GM12878 (cell line): ENCODE results near the gene HOXD11. TPM values are rescaled to one million over a fixed set of nuclear protein-coding genes. Genes with fewer than 3 reads are reported as not detected.

Experiments used
- ATAC-seq: fragments of 200-7000 bp; cut with Tn5 transposase; 3 replicates; pipeline ENCODE4 v1.9.1; 2020; ENCODE audit warnings: mild to moderate bottlenecking, moderate library complexity
- BruUV-seq: library from RNA; stranded (reverse); fragments of 400-500 nt; replicated peaks from 2 replicates; lab custom pipeline; 2021; lab: Mats Ljungman, UMichigan
- CTCF ChIA-PET: fragments of 300-600 bp; sonication (Branson Sonifier 250); formaldehyde crosslinking; extraction: SDS; loops from one replicate; lab custom pipeline; 2021; ENCODE audit warnings: inconsistent platforms; lab: Yijun Ruan, JAX
- POLR2A ChIA-PET: fragments of 350-600 bp; formaldehyde crosslinking; extraction: SDS; loops from one replicate; lab custom pipeline; 2021; ENCODE audit warnings: inconsistent platforms; lab: Charles Lee
- RAD21 ChIA-PET: fragments of 300-600 bp; sonication (Branson Sonifier 250); formaldehyde crosslinking; loops from one replicate; lab custom pipeline; 2023; ENCODE audit warnings: antibody characterized with exemption; ENCODE audit not compliant: unreplicated experiment; lab: Charles Lee
- SMC1A ChIA-PET: fragments of 300-600 bp; sonication (Branson Sonifier 250); formaldehyde crosslinking; loops from one replicate; lab custom pipeline; 2023; ENCODE audit not compliant: unreplicated experiment, uncharacterized antibody; lab: Charles Lee
- DNase-seq: peaks from one replicate; pipeline ENCODE4 v3.0.0-alpha.2; 2011; ENCODE audit warnings: low read depth, low spot score
- FAIRE-seq: peaks from 3 replicates; lab custom pipeline; 2011; peaks lifted over from hg19 to GRCh38; lab: Jason Lieb, UNC
- H2AFZ ChIP-seq: 2 replicates; pipeline ENCODE4 v1.6.0; 2011; ENCODE audit warnings: low read depth, low read length, control low read depth; ENCODE audit not compliant: control insufficient read depth
- H3K27ac ChIP-seq: 2 replicates; pipeline ENCODE4 v1.5.1; 2011; ENCODE audit warnings: control low read depth; ENCODE audit not compliant: control insufficient read depth, insufficient read depth
- H3K27me3 ChIP-seq, 2 experiments: replicated peaks in 1 of 2; 2 replicates each; pipeline versions ENCODE4 v1.6.0 to v1.6.1; 2011; ENCODE audit warnings: low read length in 1 of 2; ENCODE audit not compliant: control insufficient read depth in 2 of 2, insufficient read depth in 2 of 2
- H3K36me3 ChIP-seq, 2 experiments: 2 replicates each; pipeline ENCODE4 v1.5.1; 2011; ENCODE audit warnings: low read length in 1 of 2; ENCODE audit not compliant: control insufficient read depth in 2 of 2, insufficient read depth in 2 of 2
- H3K4me1 ChIP-seq: 2 replicates; pipeline ENCODE4 v1.6.1; 2011; ENCODE audit warnings: mild to moderate bottlenecking, low read length, moderate library complexity, mixed read lengths; ENCODE audit not compliant: control insufficient read depth, insufficient read depth
- H3K4me2 ChIP-seq: 2 replicates; pipeline ENCODE4 v1.6.0; 2011; ENCODE audit warnings: control low read depth; ENCODE audit not compliant: control insufficient read depth, insufficient read depth
- H3K4me3 ChIP-seq: fragments of 200-600 bp; sonication (generic); 2 replicates; pipeline ENCODE4 v1.5.1; 2016
- H3K79me2 ChIP-seq: 2 replicates; pipeline ENCODE4 v1.6.0; 2011; ENCODE audit warnings: low read length; ENCODE audit not compliant: control insufficient read depth, insufficient read depth
- H3K9ac ChIP-seq: 2 replicates; pipeline ENCODE4 v1.8.0; 2011; ENCODE audit warnings: low read length, control low read depth, mixed read lengths; ENCODE audit not compliant: control insufficient read depth, insufficient read depth
- H3K9me3 ChIP-seq: replicated peaks from 3 replicates; pipeline ENCODE4 v1.5.1; 2011; ENCODE audit warnings: mild to moderate bottlenecking, low read length; ENCODE audit not compliant: control insufficient read depth, insufficient read depth
- H4K20me1 ChIP-seq: 2 replicates; pipeline ENCODE4 v1.6.0; 2011; ENCODE audit not compliant: control insufficient read depth, insufficient read depth
- ASH2L ChIP-seq: fragments of 300-600, 200-600 bp; sonication (generic); IDR thresholded peaks from 2 replicates; pipeline ENCODE4 v1.6.1; 2017; ENCODE audit warnings: low read depth, mild to moderate bottlenecking, borderline replicate concordance
- BACH1 ChIP-seq: fragments of 450-650 bp; IDR thresholded peaks from 2 replicates; pipeline ENCODE4 v1.6.1; 2017; ENCODE audit warnings: mild to moderate bottlenecking, borderline replicate concordance
- EP300 ChIP-seq, 2 experiments: fragments of 150-350 bp in 1 of 2; IDR thresholded peaks; 2 replicates each; pipeline ENCODE4 v1.6.1; 2011 to 2012; ENCODE audit warnings: low read depth in 2 of 2, low read length in 2 of 2, borderline replicate concordance in 1 of 2, improper control_type of control experiment in 1 of 2, inconsistent platforms in 1 of 2; ENCODE audit not compliant: control insufficient read depth in 1 of 2
- EZH2 ChIP-seq: IDR thresholded peaks from 2 replicates; pipeline ENCODE4 v1.6.1; 2012; ENCODE audit warnings: low read depth, mild to moderate bottlenecking, control low read depth, inconsistent platforms, low read length, borderline replicate concordance; ENCODE audit not compliant: control insufficient read depth
- GABPA ChIP-seq: IDR thresholded peaks from 2 replicates; pipeline ENCODE4 v1.6.1; 2014; ENCODE audit warnings: antibody characterized with exemption, low read depth, mild to moderate bottlenecking, inconsistent platforms
- HCFC1 ChIP-seq: fragments of 150-350 bp; IDR thresholded peaks from 2 replicates; pipeline ENCODE4 v1.6.1; 2014; ENCODE audit warnings: low read length
- HDAC6 ChIP-seq: fragments of 200-600 bp; sonication (generic); IDR thresholded peaks from one replicate; pipeline ENCODE4 v1.8.0; 2017; ENCODE audit warnings: antibody characterized with exemption; ENCODE audit not compliant: unreplicated experiment
- NFIC ChIP-seq: IDR thresholded peaks from 2 replicates; pipeline ENCODE4 v1.6.1; 2012; ENCODE audit warnings: low read depth, mild to moderate bottlenecking, inconsistent platforms, low read length, moderate library complexity
- NR2C1 ChIP-seq: fragments of 450-650 bp; IDR thresholded peaks from 2 replicates; pipeline ENCODE4 v1.6.1; 2017; ENCODE audit warnings: antibody characterized with exemption, mild to moderate bottlenecking, moderate library complexity
- PML ChIP-seq: IDR thresholded peaks from 2 replicates; pipeline ENCODE4 v1.6.1; 2012; ENCODE audit warnings: low read length, inconsistent platforms
- RB1 ChIP-seq: fragments of 450-650 bp; formaldehyde crosslinking; IDR thresholded peaks from 2 replicates; pipeline ENCODE4 v1.6.1; 2017; ENCODE audit warnings: mild to moderate bottlenecking, borderline replicate concordance
- RCOR1 ChIP-seq: conservative IDR thresholded peaks from 2 replicates; pipeline ENCODE4 v1.6.1; 2012; ENCODE audit warnings: low read depth, low read length, improper control_type of control experiment
- SIN3A ChIP-seq: IDR thresholded peaks from 2 replicates; pipeline ENCODE4 v1.6.1; 2012; ENCODE audit warnings: low read depth, low read length, improper control_type of control experiment
- SMC3 ChIP-seq: IDR thresholded peaks from 2 replicates; pipeline ENCODE4 v1.6.1; 2011; ENCODE audit warnings: low read length, improper control_type of control experiment, borderline replicate concordance
- TAF1 ChIP-seq: IDR thresholded peaks from 2 replicates; pipeline ENCODE4 v1.6.1; 2011; ENCODE audit warnings: mild to moderate bottlenecking, low read depth, low read length, borderline replicate concordance
- ZNF207 ChIP-seq: fragments of 450-650 bp; IDR thresholded peaks from 2 replicates; pipeline ENCODE4 v1.6.1; 2014; ENCODE audit warnings: antibody characterized with exemption, mild to moderate bottlenecking, borderline replicate concordance
- WGBS: methylation state at CpG from one replicate; pipeline ENCODE4 v1.1.6; 2016; ENCODE audit warnings: low lambda C conversion rate; ENCODE audit not compliant: insufficient replicate concordance, insufficient coverage; ENCODE audit errors: missing lambda C conversion rate; 5-methylcytosine and 5-hydroxymethylcytosine counted together
- in situ Hi-C: fragments of 300-500 bp; cut with MboI; formaldehyde crosslinking; loops from 9 replicates; pipeline ENCODE4 v1.14.3; 2018; ENCODE audit warnings: mixed read lengths
- intact Hi-C: fragments of 100-400 bp; cut with micrococcal nuclease; formaldehyde crosslinking; loops from one replicate; pipeline ENCODE4 v1.14.2; 2022; ENCODE audit not compliant: unreplicated experiment
- polyA plus RNA-seq, 11 experiments: library from polyadenylated mRNA; depleted of rRNA in 4 of 11; unstranded in 6 of 11; stranded (reverse) in 5 of 11; fragments of >200 nt; fragmentation: Nextera tagmentation in 4 of 11; fragmentation: Illumina TruSeq in 1 of 11; extraction: Ambion mirVana in 4 of 11; extraction: Trizol in 1 of 11; gene quantifications; 1 replicate in 1 of 11; 2 replicates in 10 of 11; pipeline versions ENCODE4 v1.2.1 to v1.2.3, GENCODE V29; 2011 to 2016; ENCODE audit warnings: inconsistent platforms in 2 of 11, missing spikeins in 2 of 11, low read depth in 1 of 11
- total RNA-seq, 4 experiments: library from RNA; depleted of rRNA in 3 of 4; stranded (reverse); fragments of >200 nt in 3 of 4; fragmentation: Illumina TruSeq in 1 of 4; extraction: Trizol in 1 of 4; gene quantifications; 2 replicates each; pipeline versions ENCODE4 v1.2.1 to v1.2.3, GENCODE V29; 2013 to 2021
- TF ChIP-seq, protein P1 (sequence below): IDR thresholded peaks from 2 replicates; pipeline ENCODE4 v1.6.1; 2011; ENCODE audit warnings: low read depth, low read length, improper control_type of control experiment, borderline replicate concordance
- TF ChIP-seq, protein P2 (sequence below): fragments of 150-350 bp; IDR thresholded peaks from 2 replicates; pipeline ENCODE4 v1.6.1; 2016; ENCODE audit warnings: low read depth, low read length
- TF ChIP-seq, protein P3 (sequence below), 3 experiments: IDR thresholded peaks in 2 of 3; conservative IDR thresholded peaks in 1 of 3; 2 replicates each; pipeline ENCODE4 v1.5.1; 2011; ENCODE audit warnings: low read depth in 3 of 3, low read length in 3 of 3, mild to moderate bottlenecking in 3 of 3, control low read depth in 2 of 3, moderate library complexity in 2 of 3, inconsistent platforms in 1 of 3, mixed read lengths in 1 of 3; ENCODE audit not compliant: control insufficient read depth in 2 of 3, insufficient read depth in 1 of 3; ENCODE audit errors: extremely low read depth in 1 of 3

The HOXD11 gene
- total and polyA plus RNA-seq, 10 of the 15 experiments (the other 5 are each of a cell fraction or from before 2014, with no cell fraction given): not detected

- ChIA-PET RAD21 (no interaction called here), CTCF (interaction anchor here (0.9 to 2.5 kb wide), 9 partner anchors 14 to 1054 kb away, joined by 3 to 12 read pairs (median 6); no protein-coding TSS in a partner anchor), POLR2A (no interaction called here), SMC1A (interaction anchor here (1.0 kb wide), 1 partner anchor 540 kb away, joined by 3 read pairs; no protein-coding TSS in a partner anchor)
- DNase-seq: no peak
- in situ Hi-C loops (no loop called here), intact Hi-C loops (no loop called here)
- H4K20me1 ChIP-seq: no peaks in the 10 kb centered on the region
- H3K9ac ChIP-seq: no peak overlapping the region
- WGBS: 44% methylated on average over 26 of the region's 29 CpGs
- TF ChIP-seq, protein P1, sequence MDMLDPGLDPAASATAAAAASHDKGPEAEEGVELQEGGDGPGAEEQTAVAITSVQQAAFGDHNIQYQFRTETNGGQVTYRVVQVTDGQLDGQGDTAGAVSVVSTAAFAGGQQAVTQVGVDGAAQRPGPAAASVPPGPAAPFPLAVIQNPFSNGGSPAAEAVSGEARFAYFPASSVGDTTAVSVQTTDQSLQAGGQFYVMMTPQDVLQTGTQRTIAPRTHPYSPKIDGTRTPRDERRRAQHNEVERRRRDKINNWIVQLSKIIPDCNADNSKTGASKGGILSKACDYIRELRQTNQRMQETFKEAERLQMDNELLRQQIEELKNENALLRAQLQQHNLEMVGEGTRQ: no peak
- TF ChIP-seq RCOR1 (no peak), HCFC1 (no peak), HDAC6 (no peak), EZH2 (no peak), TAF1 (no peak), ZNF207 (no peak), BACH1 (no peak), SIN3A (no peak), NFIC (no peak), ASH2L (no peak), NR2C1 (no peak), RB1 (no peak), SMC3 (no peak), EP300 (IDR thresholded peaks at IDR 0.05; ENCODE audit: borderline replicate concordance in 1 of 2, control insufficient read depth in 1 of 2, low read depth in 2 of 2, low read length in 2 of 2) (no peak), GABPA (no peak), PML (no peak)
- TF ChIP-seq, protein P2, sequence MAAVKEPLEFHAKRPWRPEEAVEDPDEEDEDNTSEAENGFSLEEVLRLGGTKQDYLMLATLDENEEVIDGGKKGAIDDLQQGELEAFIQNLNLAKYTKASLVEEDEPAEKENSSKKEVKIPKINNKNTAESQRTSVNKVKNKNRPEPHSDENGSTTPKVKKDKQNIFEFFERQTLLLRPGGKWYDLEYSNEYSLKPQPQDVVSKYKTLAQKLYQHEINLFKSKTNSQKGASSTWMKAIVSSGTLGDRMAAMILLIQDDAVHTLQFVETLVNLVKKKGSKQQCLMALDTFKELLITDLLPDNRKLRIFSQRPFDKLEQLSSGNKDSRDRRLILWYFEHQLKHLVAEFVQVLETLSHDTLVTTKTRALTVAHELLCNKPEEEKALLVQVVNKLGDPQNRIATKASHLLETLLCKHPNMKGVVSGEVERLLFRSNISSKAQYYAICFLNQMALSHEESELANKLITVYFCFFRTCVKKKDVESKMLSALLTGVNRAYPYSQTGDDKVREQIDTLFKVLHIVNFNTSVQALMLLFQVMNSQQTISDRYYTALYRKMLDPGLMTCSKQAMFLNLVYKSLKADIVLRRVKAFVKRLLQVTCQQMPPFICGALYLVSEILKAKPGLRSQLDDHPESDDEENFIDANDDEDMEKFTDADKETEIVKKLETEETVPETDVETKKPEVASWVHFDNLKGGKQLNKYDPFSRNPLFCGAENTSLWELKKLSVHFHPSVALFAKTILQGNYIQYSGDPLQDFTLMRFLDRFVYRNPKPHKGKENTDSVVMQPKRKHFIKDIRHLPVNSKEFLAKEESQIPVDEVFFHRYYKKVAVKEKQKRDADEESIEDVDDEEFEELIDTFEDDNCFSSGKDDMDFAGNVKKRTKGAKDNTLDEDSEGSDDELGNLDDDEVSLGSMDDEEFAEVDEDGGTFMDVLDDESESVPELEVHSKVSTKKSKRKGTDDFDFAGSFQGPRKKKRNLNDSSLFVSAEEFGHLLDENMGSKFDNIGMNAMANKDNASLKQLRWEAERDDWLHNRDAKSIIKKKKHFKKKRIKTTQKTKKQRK: no peak
- TF ChIP-seq, protein P3, sequence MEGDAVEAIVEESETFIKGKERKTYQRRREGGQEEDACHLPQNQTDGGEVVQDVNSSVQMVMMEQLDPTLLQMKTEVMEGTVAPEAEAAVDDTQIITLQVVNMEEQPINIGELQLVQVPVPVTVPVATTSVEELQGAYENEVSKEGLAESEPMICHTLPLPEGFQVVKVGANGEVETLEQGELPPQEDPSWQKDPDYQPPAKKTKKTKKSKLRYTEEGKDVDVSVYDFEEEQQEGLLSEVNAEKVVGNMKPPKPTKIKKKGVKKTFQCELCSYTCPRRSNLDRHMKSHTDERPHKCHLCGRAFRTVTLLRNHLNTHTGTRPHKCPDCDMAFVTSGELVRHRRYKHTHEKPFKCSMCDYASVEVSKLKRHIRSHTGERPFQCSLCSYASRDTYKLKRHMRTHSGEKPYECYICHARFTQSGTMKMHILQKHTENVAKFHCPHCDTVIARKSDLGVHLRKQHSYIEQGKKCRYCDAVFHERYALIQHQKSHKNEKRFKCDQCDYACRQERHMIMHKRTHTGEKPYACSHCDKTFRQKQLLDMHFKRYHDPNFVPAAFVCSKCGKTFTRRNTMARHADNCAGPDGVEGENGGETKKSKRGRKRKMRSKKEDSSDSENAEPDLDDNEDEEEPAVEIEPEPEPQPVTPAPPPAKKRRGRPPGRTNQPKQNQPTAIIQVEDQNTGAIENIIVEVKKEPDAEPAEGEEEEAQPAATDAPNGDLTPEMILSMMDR (IDR thresholded peaks at IDR 0.05 in 2 of 3, conservative IDR thresholded peaks at IDR 0.05 in 1 of 3; ENCODE audit: control insufficient read depth in 2 of 3, extremely low read depth in 1 of 3, insufficient read depth in 1 of 3, low read depth in 3 of 3, low read length in 3 of 3): no peak
- H3K27me3 ChIP-seq: peaks cover 12 to 35% of the 10 kb centered on the region in 2 experiments
- H3K79me2 ChIP-seq: no peaks in the 10 kb centered on the region
- no peak overlapping the region for H2AFZ ChIP-seq
- H3K27ac ChIP-seq: no peak overlapping the region
- BruUV-seq: no TSS peak
- no peak for ATAC-seq
- H3K4me3 ChIP-seq: no peak overlapping the region
- FAIRE-seq: no peak
- no peak overlapping the region for H3K4me2 ChIP-seq
- H3K36me3 ChIP-seq: no peaks in the 10 kb centered on the region
- H3K9me3 ChIP-seq: peaks cover 3% of the 10 kb centered on the region; the same call in 1 of the 3 replicates
- H3K4me1 ChIP-seq: no peaks in the 10 kb centered on the region
Observed at GRCh38 chr2:176111846-176112374, 4.8 kb downstream of the HOXD11 start.
